ENCODE results near the gene MAMSTR.

- TF ChIP-seq EZH2 (IDR thresholded peaks at IDR 0.05; ENCODE audit: insufficient read depth, poor library complexity, severe bottlenecking) (no peak), EZH2phosphoT487 (IDR thresholded peaks at IDR 0.05; ENCODE audit: insufficient read depth, low read depth) (no peak)
Measured at GRCh38 chr19:48756686-48757085, 37.2 kb upstream of the MAMSTR start.

Measured in GM23248 (cell line).